Ovary (tissue), 10 donors: ENCODE measurements around the gene MAGEB5. TPM values are rescaled to one million over a fixed set of nuclear protein-coding genes. Genes with fewer than 3 reads are reported as not detected.
"Not testable (repeated sequence)": the region's sequence is repeated elsewhere in the genome, so short reads cannot be mapped to it uniquely, and the experiment has no call there.

Source experiments
- DNase-seq, 5 donors: peaks; one replicate each; pipeline ENCODE4 v3.0.0-alpha.2; 2019 to 2020
- H3K27ac ChIP-seq, 2 donors: fragments of 200-600 bp; one replicate each; pipeline versions ENCODE4 v1.5.1 to v1.8.0; 2019 to 2022
- H3K27me3 ChIP-seq: fragments of 200-600 bp; one replicate; pipeline ENCODE4 v1.8.0; 2022
- H3K36me3 ChIP-seq: fragments of 200-600 bp; sonication (generic); one replicate; pipeline ENCODE4 v1.5.1; 2019
- H3K4me1 ChIP-seq: one replicate; pipeline ENCODE4 v1.8.1; 2013; ENCODE audit warnings: mild to moderate bottlenecking, moderate library complexity; ENCODE audit not compliant: insufficient read depth
- H3K4me3 ChIP-seq: fragments of 200-600 bp; sonication (generic); one replicate; pipeline ENCODE4 v1.5.1; 2017
- H3K9me3 ChIP-seq, 2 donors: fragments of 200-600 bp in 1 of 2; sonication (generic) in 1 of 2; one replicate each; pipeline versions ENCODE4 v1.5.1 to v1.8.1; 2013 to 2019; ENCODE audit warnings: mild to moderate bottlenecking in 1 of 2, moderate library complexity in 1 of 2
- EP300 ChIP-seq: sonication (generic); formaldehyde crosslinking; IDR thresholded peaks from one replicate; pipeline ENCODE4 v1.6.1; 2017; ENCODE audit warnings: antibody characterized with exemption
- POLR2A ChIP-seq: fragments of 450-650 bp; IDR thresholded peaks from one replicate; pipeline ENCODE4 v1.6.1; 2017; ENCODE audit warnings: antibody characterized with exemption, mild to moderate bottlenecking, moderate library complexity
- WGBS, 3 donors: extraction: QIAGEN DNeasy Blood & Tissue Kit in 1 of 3; methylation state at CpG; one replicate each; pipeline versions ENCODE4 v1.1.5 to v1.1.7; 2013 to 2017; 5-methylcytosine and 5-hydroxymethylcytosine counted together
- intact Hi-C, 4 donors: fragments of 100-400 bp; cut with DNase I; formaldehyde crosslinking; loops; one replicate each; pipeline versions ENCODE4 v1.11.0 to v1.15.1; 2022 to 2023
- long read RNA-seq, 3 donors: library from polyadenylated mRNA in 2 of 3; unstranded in 2 of 3; transcript quantifications; one replicate each; pipeline ENCODE4 v2.0.0 and lab custom pipeline, GENCODE V29; 2021 to 2026
- polyA plus RNA-seq, 2 donors: library from polyadenylated mRNA; stranded (reverse); fragments of 200-250 nt in 1 of 2; fragments of 350-450 nt in 1 of 2; fragmentation: Illumina TruSeq in 1 of 2; extraction: RNeasy Lipid Tissue Mini Kit (QIAGEN cat#74804) in 1 of 2; gene quantifications; one replicate each; pipeline ENCODE4 v1.2.3, GENCODE V29; 2013 to 2014
- total RNA-seq, 7 donors: library from RNA; depleted of rRNA in 2 of 7; stranded (reverse); fragments of >200 nt in 2 of 7; fragmentation: NEBNext Ultra II Directional in 3 of 7; extraction: Animal tissue kit (Norgen Biotek cat#: 25700) in 3 of 7; gene quantifications; one replicate each; pipeline versions ENCODE4 v1.1.0 to v1.2.4, GENCODE V29; 2016 to 2023
- TF ChIP-seq, protein P1 (sequence below), 3 donors: fragments of 450-650 bp in 2 of 3; fragments of 200-600 bp in 1 of 3; IDR thresholded peaks; one replicate each; pipeline versions ENCODE4 v1.5.1 to v1.8.0; 2016 to 2022; ENCODE audit warnings: antibody characterized with exemption in 3 of 3, mild to moderate bottlenecking in 1 of 3
- donor health status: DM: no; HTN: no; CAD: no; lungs with moderate emphysema.
- donor health status: DM: no; HTN: no; CAD: no.
- donor health status: Bipolar disorder and iron deficiency.
- donor health status: DM: yes; HTN: yes; CAD: no.
- donor health status: DM: no; HTN: no; CAD: no.
- donor health status: DM: yes; HTN: yes; CAD: no.

Gene MAGEB5
- total RNA-seq, result not detected
- polyA plus RNA-seq, result not detected
- long read RNA-seq, donor 1, result 0 reads
- long read RNA-seq, donor 2, result 0 reads
- long read RNA-seq, donor 3, result 0 reads

DNA sequence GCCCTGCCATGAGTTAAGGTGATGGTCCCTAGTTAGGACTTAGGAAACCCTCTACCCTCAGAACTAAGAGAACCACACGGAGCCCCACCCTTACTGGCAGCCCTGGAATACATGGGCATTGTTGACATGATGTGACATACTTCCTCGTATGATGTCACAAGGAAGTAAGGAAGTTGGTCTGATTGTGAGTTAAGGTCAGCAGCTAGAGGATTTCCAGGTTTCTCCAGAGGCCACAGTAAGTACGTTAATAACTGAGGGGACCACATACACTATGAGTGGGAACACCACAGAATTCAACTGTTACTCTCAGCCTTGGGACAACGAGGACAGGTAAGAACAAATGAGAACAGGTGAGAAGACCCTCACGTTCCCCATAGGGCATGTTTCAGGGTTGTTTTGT is at the start of gene MAGEB5:
Gene MAGEB5 (plus strand): TSS at position 301 of the 400 bp plus-strand sequence. CDS start 1,133 bp downstream, outside the sequence.
- Histone ChIP-seq H3K27ac (no peak within 1 kb of the TSS), H3K4me1 (no peaks in the 10 kb centered on the region), H3K4me3 (no peak within 1 kb of the TSS), H3K9me3 (no peaks in the 10 kb centered on the region), H3K27me3 (no peaks in the 10 kb centered on the region), H3K36me3 (no peaks in the 10 kb centered on the region)
- intact Hi-C loops, result no loop called here
- 60 to 69% (median 62%) methylated on average over 5 of the region's 5 CpGs for WGBS, 3 donors
- no peak for TF ChIP-seq POLR2A
- no peak for DNase-seq

DNA sequence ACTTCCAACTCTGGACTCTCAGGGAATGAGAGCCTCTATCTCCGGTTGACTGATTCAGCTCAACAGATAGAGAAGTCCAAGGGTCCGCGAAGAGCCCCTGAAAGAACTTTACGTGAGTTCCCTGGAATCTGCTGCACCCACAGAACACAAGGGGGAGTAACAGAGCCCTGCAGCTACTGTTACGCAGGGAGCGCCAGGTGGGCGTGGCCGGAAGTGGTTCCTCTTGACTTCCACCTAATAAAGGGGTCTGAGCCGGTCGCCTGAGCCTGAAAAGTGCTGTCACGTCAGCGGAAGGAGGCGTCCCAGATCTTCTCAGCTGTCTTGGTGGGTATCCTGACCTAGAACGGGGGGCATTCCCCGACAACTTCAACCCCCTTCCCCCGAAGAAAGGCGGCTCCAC is 23.8 kb upstream of the MAGEB5 start, which contains the start of gene MAGEB6:
Gene MAGEB6 (plus strand): TSS at position 237 of the 400 bp plus-strand sequence. CDS start 1,407 bp downstream, outside the sequence.
- intact Hi-C loops, result no loop called here
- WGBS, 3 donors, result 73 to 80% (median 75%) methylated on average over 17 of the region's 17 CpGs
- TF ChIP-seq, protein P1, sequence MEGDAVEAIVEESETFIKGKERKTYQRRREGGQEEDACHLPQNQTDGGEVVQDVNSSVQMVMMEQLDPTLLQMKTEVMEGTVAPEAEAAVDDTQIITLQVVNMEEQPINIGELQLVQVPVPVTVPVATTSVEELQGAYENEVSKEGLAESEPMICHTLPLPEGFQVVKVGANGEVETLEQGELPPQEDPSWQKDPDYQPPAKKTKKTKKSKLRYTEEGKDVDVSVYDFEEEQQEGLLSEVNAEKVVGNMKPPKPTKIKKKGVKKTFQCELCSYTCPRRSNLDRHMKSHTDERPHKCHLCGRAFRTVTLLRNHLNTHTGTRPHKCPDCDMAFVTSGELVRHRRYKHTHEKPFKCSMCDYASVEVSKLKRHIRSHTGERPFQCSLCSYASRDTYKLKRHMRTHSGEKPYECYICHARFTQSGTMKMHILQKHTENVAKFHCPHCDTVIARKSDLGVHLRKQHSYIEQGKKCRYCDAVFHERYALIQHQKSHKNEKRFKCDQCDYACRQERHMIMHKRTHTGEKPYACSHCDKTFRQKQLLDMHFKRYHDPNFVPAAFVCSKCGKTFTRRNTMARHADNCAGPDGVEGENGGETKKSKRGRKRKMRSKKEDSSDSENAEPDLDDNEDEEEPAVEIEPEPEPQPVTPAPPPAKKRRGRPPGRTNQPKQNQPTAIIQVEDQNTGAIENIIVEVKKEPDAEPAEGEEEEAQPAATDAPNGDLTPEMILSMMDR (IDR thresholded peaks at IDR 0.05), result no peak
- no peak for TF ChIP-seq EP300
- no peak for TF ChIP-seq POLR2A
- no peaks in the 10 kb centered on the region for H3K4me1 ChIP-seq
- no peak within 1 kb of the TSS for H3K27ac ChIP-seq
- no peak for DNase-seq
- no peaks in the 10 kb centered on the region for H3K36me3 ChIP-seq
- no peaks in the 10 kb centered on the region for H3K9me3 ChIP-seq
- H3K4me3 ChIP-seq, result no peak within 1 kb of the TSS
- no peaks in the 10 kb centered on the region for H3K27me3 ChIP-seq

- Histone ChIP-seq H3K9me3 (no peaks in the 10 kb centered on the region), H3K4me3 (no peak overlapping the region), H3K27ac (no peak overlapping the region), H3K27me3 (no peaks in the 10 kb centered on the region), H3K4me1 (no peaks in the 10 kb centered on the region), H3K36me3 (no peaks in the 10 kb centered on the region)
- TF ChIP-seq POLR2A (no peak), EP300 (no peak)
- TF ChIP-seq, protein P1 (IDR thresholded peaks at IDR 0.05), result no peak
- intact Hi-C loops, result no loop called here
- no peak for DNase-seq
Observed at GRCh38 chrX:26203561-26203960, 12.4 kb upstream of the MAGEB5 start.

- DNase-seq, intact Hi-C loops, H3K27ac ChIP-seq, H3K4me3 ChIP-seq, H3K27me3 ChIP-seq, H3K36me3 ChIP-seq, H3K9me3 ChIP-seq, H3K4me1 ChIP-seq: not testable (repeated sequence)
- 92 to 95% (median 93%) methylated on average over 25 to 27 of the region's 27 CpGs for WGBS, 3 donors
Observed at GRCh38 chrX:26204717-26205116, 11.3 kb upstream of the MAGEB5 start.

DNA sequence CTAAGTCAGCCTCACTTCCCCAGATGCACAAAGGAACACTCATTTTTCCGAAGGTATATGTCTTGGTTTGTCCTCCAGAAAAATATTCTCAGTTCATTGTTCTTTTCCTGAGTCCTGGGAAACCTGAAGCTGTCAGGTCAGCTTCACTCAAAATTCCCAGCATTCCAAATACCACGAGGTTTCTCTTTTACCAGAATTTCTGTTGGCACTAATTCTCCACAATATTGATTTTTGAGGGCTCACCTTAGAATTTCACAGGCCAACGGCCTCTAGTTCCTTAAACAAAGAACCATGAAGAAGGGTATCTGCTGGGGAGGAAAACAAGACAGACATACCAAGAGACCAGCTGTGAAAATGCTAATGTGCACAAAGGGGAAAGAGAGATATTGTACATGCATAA is 8.0 kb upstream of the MAGEB5 start:
- DNase-seq, result no peak
- Histone ChIP-seq H3K4me1 (no peaks in the 10 kb centered on the region), H3K4me3 (no peak overlapping the region), H3K27ac (no peak overlapping the region), H3K27me3 (no peaks in the 10 kb centered on the region), H3K36me3 (no peaks in the 10 kb centered on the region), H3K9me3 (no peaks in the 10 kb centered on the region)
- TF ChIP-seq, protein P1 (IDR thresholded peaks at IDR 0.05), result no peak
- TF ChIP-seq POLR2A (no peak), EP300 (no peak)
- intact Hi-C loops, result no loop called here
- 36 to 48% (median 46%) methylated on average over 3 of the region's 3 CpGs for WGBS, 3 donors
